Spleen (tissue), 11 donors: ENCODE results near the gene OBSL1. TPM values are rescaled to one million over a fixed set of nuclear protein-coding genes. Genes with fewer than 3 reads are reported as not detected.
A peak's percentile ranks its signal among the peaks of the same experiment; 100 is the strongest.

Source experiments
- DNase-seq: peaks from one replicate; pipeline ENCODE4 v3.0.0-alpha.2; 2020
- H3K27ac ChIP-seq, 8 donors: fragments of 200-600 bp; sonication (generic) in 7 of 8; 1 replicate in 4 of 8; 2 replicates in 4 of 8; pipeline versions ENCODE4 v1.5.0 to v1.8.0; 2016 to 2021; ENCODE audit warnings: inconsistent platforms in 4 of 8, mild to moderate bottlenecking in 4 of 8, moderate library complexity in 1 of 8
- H3K27me3 ChIP-seq, 7 donors: fragments of 200-600 bp; sonication (generic) in 6 of 7; replicated peaks in 1 of 7; 1 replicate in 4 of 7; 2 replicates in 3 of 7; pipeline versions ENCODE4 v1.5.0 to v1.8.0; 2016 to 2021; ENCODE audit warnings: inconsistent platforms in 3 of 7, mild to moderate bottlenecking in 1 of 7
- H3K36me3 ChIP-seq, 6 donors: fragments of 200-600 bp; sonication (generic) in 5 of 6; 1 replicate in 4 of 6; 2 replicates in 2 of 6; pipeline versions ENCODE4 v1.5.0 to v1.8.0; 2016 to 2021; ENCODE audit warnings: inconsistent platforms in 2 of 6
- H3K4me1 ChIP-seq, 6 donors: fragments of 200-600 bp; sonication (generic) in 5 of 6; 1 replicate in 3 of 6; 2 replicates in 3 of 6; pipeline versions ENCODE4 v1.5.0 to v1.8.0; 2016 to 2021; ENCODE audit warnings: inconsistent platforms in 3 of 6
- H3K4me3 ChIP-seq, 8 donors: fragments of 200-600 bp; sonication (generic) in 7 of 8; 1 replicate in 4 of 8; 2 replicates in 4 of 8; pipeline versions ENCODE4 v1.5.0 to v1.8.0; 2016 to 2021; ENCODE audit warnings: inconsistent platforms in 4 of 8, mild to moderate bottlenecking in 4 of 8, moderate library complexity in 2 of 8
- H3K9me3 ChIP-seq, 8 donors: fragments of 200-600 bp; sonication (generic) in 7 of 8; 1 replicate in 4 of 8; 2 replicates in 4 of 8; pipeline versions ENCODE4 v1.5.0 to v1.8.0; 2016 to 2021; ENCODE audit warnings: inconsistent platforms in 4 of 8
- CTCF ChIP-seq, 11 experiments: fragments of 200-600 bp in 7 of 11; fragments of 450-650 bp in 4 of 11; sonication (generic) in 4 of 11; IDR thresholded peaks in 8 of 11; conservative IDR thresholded peaks in 3 of 11; 1 replicate in 7 of 11; 2 replicates in 4 of 11; pipeline versions ENCODE4 v1.4.0 to v1.8.0; 2016 to 2021; ENCODE audit warnings: antibody characterized with exemption in 11 of 11, inconsistent platforms in 4 of 11, mild to moderate bottlenecking in 1 of 11
- POLR2A ChIP-seq, 3 donors: fragments of 450-650 bp; IDR thresholded peaks; one replicate each; pipeline ENCODE4 v1.5.1; 2017; ENCODE audit warnings: antibody characterized with exemption in 3 of 3, mild to moderate bottlenecking in 1 of 3
- POLR2AphosphoS5 ChIP-seq, 3 donors: sonication (generic); formaldehyde crosslinking; IDR thresholded peaks; one replicate each; pipeline ENCODE4 v1.5.1; 2017; ENCODE audit warnings: antibody characterized with exemption in 3 of 3
- WGBS, 5 donors: extraction: QIAGEN DNeasy Blood & Tissue Kit in 3 of 5; methylation state at CpG; one replicate each; pipeline versions ENCODE4 v1.1.5 to v1.1.7; 2013 to 2018; 5-methylcytosine and 5-hydroxymethylcytosine counted together
- intact Hi-C: fragments of 100-400 bp; cut with DNase I; formaldehyde crosslinking; loops from one replicate; pipeline ENCODE4 v1.15.0; 2023; ENCODE audit warnings: low total_unique reads
- polyA plus RNA-seq, 3 donors: library from polyadenylated mRNA; stranded (reverse); fragments of 200-250 nt; gene quantifications; one replicate each; pipeline ENCODE4 v1.2.1, GENCODE V29; 2013
- total RNA-seq, 7 donors: library from RNA; depleted of rRNA in 3 of 7; stranded (reverse); fragments of >200 nt in 3 of 7; fragmentation: NEBNext Ultra II Directional in 4 of 7; extraction: Animal tissue kit (Norgen Biotek cat#: 25700) in 4 of 7; gene quantifications; one replicate each; pipeline versions ENCODE4 v1.1.0 to v1.2.1, GENCODE V29; 2016 to 2021
- donor health status: healthy with polysubstance abuse.
- donor health status: DM: no; HTN: no; CAD: no; lungs with moderate emphysema.
- donor health status: DM: no; HTN: no; CAD: no.
- donor health status: Bipolar disorder and iron deficiency.
- donor health status: healthy.
- donor health status: DM: no; HTN: no; CAD: no.
- donor health status: DM: yes; HTN: yes; CAD: no.

Gene OBSL1
- total and polyA plus RNA-seq, 10 donors: 15.9 to 51.6 (median 31.0) TPM

- peaks cover 9 to 25% (median 19%) of the 10 kb centered on the region in 6 donors for H3K4me1 ChIP-seq
- DNase-seq: peak; percentile 82
- WGBS, 5 donors: 4 to 14% (median 7%) methylated on average over 27 to 54 of the region's 54 CpGs
- H3K27ac ChIP-seq: peak overlapping the region in 1 of 8 donors; percentile 41
- intact Hi-C loops: no loop called here
- peaks cover 0 to 98% (median 35%) of the 10 kb centered on the region in 7 donors for H3K27me3 ChIP-seq
- H3K9me3 ChIP-seq: no peaks in the 10 kb centered on the region
- no peaks in the 10 kb centered on the region for H3K36me3 ChIP-seq
- TF ChIP-seq CTCF (IDR thresholded peaks at IDR 0.05 in 8 of 11, conservative IDR thresholded peaks at IDR 0.05 in 3 of 11): no peak
- TF ChIP-seq POLR2A (IDR thresholded peaks at IDR 0.05): no peak
- TF ChIP-seq POLR2AphosphoS5 (IDR thresholded peaks at IDR 0.05): no peak
- H3K4me3 ChIP-seq: peak overlapping the region; percentile 48 to 78 (median 58)
These were observed 19.6 kb downstream of the OBSL1 start for GRCh38 chr2:219551441-219552381.

- no peak for TF ChIP-seq POLR2AphosphoS5 (IDR thresholded peaks at IDR 0.05)
- no peak for TF ChIP-seq CTCF (IDR thresholded peaks at IDR 0.05 in 8 of 11, conservative IDR thresholded peaks at IDR 0.05 in 3 of 11)
- no peak for TF ChIP-seq POLR2A (IDR thresholded peaks at IDR 0.05)
- Histone ChIP-seq H3K4me1 (peaks cover 9 to 26% (median 19%) of the 10 kb centered on the region in 6 donors), H3K27ac (no peak overlapping the region), H3K27me3 (peaks cover 0 to 98% (median 35%) of the 10 kb centered on the region in 7 donors), H3K36me3 (no peaks in the 10 kb centered on the region), H3K4me3 (no peak overlapping the region), H3K9me3 (no peaks in the 10 kb centered on the region)
- 77 to 93% (median 86%) methylated on average over 7 to 9 of the region's 9 CpGs for WGBS, 5 donors
- intact Hi-C loops: no loop called here
- DNase-seq: no peak
These were observed 21.7 kb downstream of the OBSL1 start for GRCh38 chr2:219549619-219550018.

- H3K4me3 ChIP-seq: no peak overlapping the region
- intact Hi-C loops: no loop called here
- 91 to 95% (median 93%) methylated on average over 18 of the region's 18 CpGs for WGBS, 5 donors
- H3K9me3 ChIP-seq: no peaks in the 10 kb centered on the region
- H3K36me3 ChIP-seq: no peaks in the 10 kb centered on the region
- DNase-seq: no peak
- TF ChIP-seq POLR2A (IDR thresholded peaks at IDR 0.05) (no peak), CTCF (IDR thresholded peaks at IDR 0.05 in 8 of 11, conservative IDR thresholded peaks at IDR 0.05 in 3 of 11) (no peak), POLR2AphosphoS5 (IDR thresholded peaks at IDR 0.05) (no peak)
- peaks cover 15 to 33% (median 26%) of the 10 kb centered on the region in 6 donors for H3K4me1 ChIP-seq
- peaks cover 0 to 98% (median 34%) of the 10 kb centered on the region in 7 donors for H3K27me3 ChIP-seq
- H3K27ac ChIP-seq: no peak overlapping the region
These were observed 22.3 kb downstream of the OBSL1 start for GRCh38 chr2:219548990-219549389.

DNA sequence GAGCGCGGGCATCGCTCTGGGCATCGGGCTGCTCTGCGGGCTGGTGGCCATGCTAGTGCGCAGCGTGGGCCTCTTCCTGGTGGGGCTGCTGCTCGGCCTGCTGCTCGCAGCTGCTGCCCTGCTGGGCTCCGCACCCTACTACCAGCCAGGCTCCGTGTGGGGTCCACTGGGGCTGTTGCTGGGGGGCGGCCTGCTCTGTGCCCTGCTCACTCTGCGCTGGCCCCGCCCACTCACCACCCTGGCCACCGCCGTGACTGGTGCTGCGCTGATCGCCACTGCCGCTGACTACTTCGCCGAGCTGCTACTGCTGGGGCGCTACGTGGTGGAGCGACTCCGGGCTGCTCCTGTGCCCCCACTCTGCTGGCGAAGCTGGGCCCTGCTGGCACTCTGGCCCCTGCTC lies 23.7 kb downstream of the OBSL1 start:
- DNase-seq: peak; percentile 76
- H3K27ac ChIP-seq: no peak overlapping the region
- H3K36me3 ChIP-seq: no peaks in the 10 kb centered on the region
- intact Hi-C loops: no loop called here
- TF ChIP-seq CTCF (IDR thresholded peaks at IDR 0.05 in 8 of 11, conservative IDR thresholded peaks at IDR 0.05 in 3 of 11): no peak
- TF ChIP-seq POLR2A (IDR thresholded peaks at IDR 0.05): no peak
- TF ChIP-seq POLR2AphosphoS5 (IDR thresholded peaks at IDR 0.05): no peak
- WGBS, 5 donors: 95 to 97% (median 96%) methylated on average over 12 to 26 of the region's 26 CpGs
- no peaks in the 10 kb centered on the region for H3K9me3 ChIP-seq
- no peak overlapping the region for H3K4me3 ChIP-seq
- H3K4me1 ChIP-seq: peaks cover 12 to 39% (median 33%) of the 10 kb centered on the region in 6 donors
- H3K27me3 ChIP-seq: peaks cover 0 to 98% (median 23%) of the 10 kb centered on the region in 7 donors
